D721Med (cell line): Measurements from ENCODE around the gene RAPGEF3.

Experiments used
- DNase-seq: peaks from one replicate; pipeline ENCODE4 v3.0.0; 2011; ENCODE audit warnings: low spot score; ENCODE audit not compliant: insufficient read length
- FAIRE-seq: peaks from 2 replicates; lab custom pipeline; 2011; peaks lifted over from hg19 to GRCh38; lab: Jason Lieb, UNC
- TF ChIP-seq, protein P1 (sequence below): IDR thresholded peaks from 2 replicates; pipeline ENCODE4 v1.5.1; 2012; ENCODE audit warnings: mild to moderate bottlenecking, control low read depth; ENCODE audit not compliant: insufficient read depth; ENCODE audit errors: missing control alignments

RAPGEF3 gene

DNA sequence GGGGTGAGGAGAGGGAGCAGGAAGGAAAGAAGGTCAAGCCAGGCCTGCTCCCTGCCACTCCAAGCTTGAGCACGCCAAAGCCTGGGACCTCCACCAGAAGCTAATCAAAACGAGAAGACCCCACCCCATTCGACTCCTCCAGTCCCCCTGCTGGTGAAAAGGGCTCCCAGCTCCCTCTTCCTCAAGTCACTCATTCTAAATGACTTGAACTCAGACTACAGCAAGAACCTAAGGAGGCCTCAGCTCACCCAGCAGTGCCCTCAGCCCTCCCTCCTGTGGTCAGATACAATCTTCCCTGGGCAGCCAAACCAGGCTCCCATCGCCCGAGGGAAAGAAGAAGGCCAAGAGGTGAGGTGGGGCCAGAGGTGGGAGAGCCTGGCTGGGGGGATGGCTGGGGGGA, 43.6 kb upstream of the RAPGEF3 start:
- TF ChIP-seq, protein P1, sequence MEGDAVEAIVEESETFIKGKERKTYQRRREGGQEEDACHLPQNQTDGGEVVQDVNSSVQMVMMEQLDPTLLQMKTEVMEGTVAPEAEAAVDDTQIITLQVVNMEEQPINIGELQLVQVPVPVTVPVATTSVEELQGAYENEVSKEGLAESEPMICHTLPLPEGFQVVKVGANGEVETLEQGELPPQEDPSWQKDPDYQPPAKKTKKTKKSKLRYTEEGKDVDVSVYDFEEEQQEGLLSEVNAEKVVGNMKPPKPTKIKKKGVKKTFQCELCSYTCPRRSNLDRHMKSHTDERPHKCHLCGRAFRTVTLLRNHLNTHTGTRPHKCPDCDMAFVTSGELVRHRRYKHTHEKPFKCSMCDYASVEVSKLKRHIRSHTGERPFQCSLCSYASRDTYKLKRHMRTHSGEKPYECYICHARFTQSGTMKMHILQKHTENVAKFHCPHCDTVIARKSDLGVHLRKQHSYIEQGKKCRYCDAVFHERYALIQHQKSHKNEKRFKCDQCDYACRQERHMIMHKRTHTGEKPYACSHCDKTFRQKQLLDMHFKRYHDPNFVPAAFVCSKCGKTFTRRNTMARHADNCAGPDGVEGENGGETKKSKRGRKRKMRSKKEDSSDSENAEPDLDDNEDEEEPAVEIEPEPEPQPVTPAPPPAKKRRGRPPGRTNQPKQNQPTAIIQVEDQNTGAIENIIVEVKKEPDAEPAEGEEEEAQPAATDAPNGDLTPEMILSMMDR = no peak
- FAIRE-seq (no peak), DNase-seq (no peak)

DNA sequence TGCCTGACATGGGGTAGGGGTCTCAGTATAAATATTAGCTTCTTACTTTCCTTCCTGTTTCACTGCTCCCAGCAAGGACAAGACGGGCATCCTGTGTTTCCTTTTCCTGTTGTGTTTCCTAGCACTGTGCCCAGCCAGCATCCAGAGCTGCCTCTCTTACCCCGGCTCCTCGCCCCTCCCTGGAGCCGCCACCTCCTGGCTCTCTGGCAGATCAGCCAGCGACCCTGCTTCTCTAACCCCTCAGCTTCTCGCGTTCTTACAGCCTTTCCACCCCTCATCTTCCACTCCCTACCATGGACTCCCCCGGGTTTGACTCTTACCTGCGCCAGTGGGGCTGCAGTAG, 43.2 kb upstream of the RAPGEF3 start:
- TF ChIP-seq, protein P1 = no peak
- no peak for FAIRE-seq
- DNase-seq = no peak

- no peak for FAIRE-seq
- no peak for DNase-seq
- TF ChIP-seq, protein P1 = no peak
These were observed 42.7 kb upstream of the RAPGEF3 start for GRCh38 chr12:47801170-47801903.

GRCh38 chr12:47800582-47800981, 41.9 kb upstream of the RAPGEF3 start:
- TF ChIP-seq, protein P1 = no peak

GRCh38 chr12:47799357-47799955, 40.8 kb upstream of the RAPGEF3 start:
- TF ChIP-seq, protein P1 = no peak
- FAIRE-seq = no peak
- DNase-seq = no peak

More at GRCh38 chr12:47800582-47800981, 41.9 kb upstream of the RAPGEF3 start:
- FAIRE-seq = no peak
- DNase-seq = no peak

DNA sequence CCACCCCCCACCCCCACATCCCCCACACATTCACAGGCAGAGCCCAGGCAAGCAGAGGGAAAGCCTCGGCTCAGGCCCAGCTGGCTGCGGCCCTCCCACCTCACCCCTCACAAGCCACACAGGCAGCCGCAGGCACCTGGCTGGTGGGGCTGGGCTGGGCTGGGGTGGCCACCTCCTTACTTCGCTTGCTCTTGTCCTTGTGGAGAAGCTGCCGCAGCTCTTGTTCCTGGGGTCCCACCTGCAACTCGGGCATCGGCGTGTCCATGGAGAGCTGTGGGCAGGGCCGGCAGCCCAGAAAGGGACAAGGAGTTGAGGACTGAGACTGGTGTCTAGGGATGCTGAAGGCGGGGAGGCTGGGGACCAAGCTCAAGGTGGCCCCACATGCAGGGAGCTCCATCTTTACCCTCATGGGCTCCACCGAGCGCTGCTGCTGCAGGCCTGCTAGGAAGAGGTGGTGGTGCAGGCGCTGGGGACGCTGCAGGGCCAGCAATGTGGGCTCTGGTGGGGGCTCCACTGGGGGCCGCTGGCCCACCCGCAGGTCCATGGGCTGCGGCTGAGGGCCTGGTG, 39.8 kb upstream of the RAPGEF3 start:
- TF ChIP-seq, protein P1 = no peak
- DNase-seq (no peak), FAIRE-seq (no peak)

- DNase-seq = no peak
- TF ChIP-seq, protein P1 = peak; percentile 16
These were observed 38.8 kb upstream of the RAPGEF3 start for GRCh38 chr12:47797441-47797840.

More at GRCh38 chr12:47797441-47797840, 38.8 kb upstream of the RAPGEF3 start:
- FAIRE-seq = no peak
